Activated gamma-delta T cell treated with Interleukin-2 at 50 U/mL for 16 hours (primary cell): ENCODE results near the gene NAALADL2.
"Not testable (repeated sequence)": the region's sequence is repeated elsewhere in the genome, so short reads cannot be mapped to it uniquely, and the experiment has no call there.

Experiments used
- DNase-seq: peaks from one replicate; pipeline ENCODE4 v3.0.0-alpha.2; 2020

NAALADL2 gene

DNA sequence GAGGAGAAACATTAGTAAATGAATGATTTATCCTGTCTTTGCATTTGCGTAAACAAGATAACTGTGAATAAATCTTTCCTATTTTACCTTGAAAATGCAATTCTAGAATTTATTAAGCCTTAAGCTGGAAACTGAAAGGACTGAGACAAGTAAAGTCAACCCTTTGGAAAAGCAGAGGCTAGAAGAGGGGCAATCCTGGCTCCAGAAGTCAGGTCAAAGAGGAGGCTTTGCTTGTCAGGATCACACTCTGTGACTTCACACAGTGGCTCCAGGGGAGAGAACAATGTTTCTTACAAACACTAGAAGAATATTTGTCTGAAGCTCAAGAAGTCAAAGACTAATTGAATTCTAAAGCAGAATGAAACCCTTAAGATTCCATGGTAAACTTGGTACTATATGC is 530.4 kb downstream of the NAALADL2 start:
- DNase-seq, result no peak

DNA sequence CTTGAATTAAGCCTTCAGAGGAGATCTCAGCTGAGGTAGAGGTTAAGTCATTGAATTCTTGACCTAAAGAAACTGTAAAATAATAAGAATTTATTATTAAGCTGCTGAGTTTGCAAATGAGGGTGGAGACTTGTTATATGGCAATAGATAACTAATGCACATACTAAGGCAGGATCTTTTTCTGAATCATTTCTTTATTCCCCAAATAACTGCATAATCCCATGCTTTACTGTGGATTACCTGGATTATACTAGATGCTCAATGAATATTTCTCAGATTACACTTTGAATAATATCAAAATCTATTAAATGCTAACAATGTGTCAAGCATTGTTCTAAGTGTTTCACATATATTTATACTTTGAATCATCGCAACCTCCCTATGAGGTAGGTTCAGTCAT is 532.5 kb downstream of the NAALADL2 start:
- no peak for DNase-seq

DNA sequence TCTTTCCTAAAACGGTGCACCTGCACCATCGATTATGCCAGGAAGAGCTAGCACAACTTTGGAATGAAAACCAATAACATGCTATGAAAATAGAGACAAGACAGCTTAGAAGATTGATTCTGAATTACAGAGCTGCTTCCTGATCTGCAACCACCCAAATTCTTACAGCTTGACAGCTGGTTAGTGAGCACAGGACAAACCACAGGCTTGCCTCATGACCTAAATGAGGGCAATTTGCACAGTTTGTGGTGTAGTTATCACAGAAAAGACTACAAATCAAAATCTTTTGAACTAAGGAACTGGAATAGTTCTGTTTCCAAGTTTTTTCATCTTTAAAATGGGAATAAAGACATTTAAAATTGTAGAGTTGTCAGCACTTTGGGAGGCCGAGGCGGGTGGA is 533.5 kb downstream of the NAALADL2 start:
- no peak for DNase-seq

GRCh38 chr3:175397372-175397771 is 538.2 kb downstream of the NAALADL2 start:
- no peak for DNase-seq

GRCh38 chr3:175398676-175399075 is 539.5 kb downstream of the NAALADL2 start:
- DNase-seq, result no peak

- no peak for DNase-seq
Measured at GRCh38 chr3:175399156-175399840, 540.2 kb downstream of the NAALADL2 start.

GRCh38 chr3:175404027-175404426 is 544.9 kb downstream of the NAALADL2 start:
- no peak for DNase-seq

DNA sequence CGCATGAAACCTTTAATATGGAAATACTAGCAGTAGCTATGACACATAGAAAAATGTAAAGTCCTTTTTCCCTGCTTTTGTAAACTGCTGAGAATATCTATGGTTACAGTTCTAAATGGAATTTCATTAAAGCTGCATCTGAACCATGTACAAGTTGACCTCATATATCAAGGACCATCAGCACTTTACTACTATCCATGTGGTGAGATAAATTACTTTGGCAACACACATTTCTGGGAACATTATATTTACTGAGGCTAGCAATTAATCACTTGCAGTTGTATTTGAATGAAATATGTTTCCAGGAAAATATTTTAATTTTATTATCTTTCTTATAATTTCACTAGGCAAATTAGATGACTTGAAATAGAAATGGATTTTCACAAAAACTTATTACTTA is 545.5 kb downstream of the NAALADL2 start:
- DNase-seq, result no peak

- no peak for DNase-seq
Measured at GRCh38 chr3:175410251-175410650, 551.1 kb downstream of the NAALADL2 start.

DNA sequence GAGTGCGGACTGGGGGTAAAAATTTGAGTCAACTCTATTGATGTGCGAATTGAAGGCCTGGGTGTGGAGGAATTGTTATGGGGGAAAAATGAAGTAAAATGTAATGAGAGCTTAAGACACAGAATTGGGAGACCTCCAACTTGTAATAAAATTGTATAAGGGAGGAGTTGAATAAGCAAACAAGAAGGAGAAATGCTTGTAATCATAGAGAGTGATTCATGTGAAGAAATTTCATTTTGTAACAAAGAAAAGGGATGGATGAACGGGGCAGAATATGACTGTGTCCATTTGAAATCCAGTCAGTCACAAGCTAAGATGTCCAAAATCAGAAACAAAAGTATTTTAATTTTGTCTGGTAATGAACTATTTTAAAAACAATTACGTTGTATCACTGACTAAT is 552.3 kb downstream of the NAALADL2 start:
- DNase-seq, result no peak

GRCh38 chr3:175411946-175412345 is 552.8 kb downstream of the NAALADL2 start:
- DNase-seq, result no peak

GRCh38 chr3:175413926-175414325 is 554.8 kb downstream of the NAALADL2 start:
- DNase-seq, result no peak

- DNase-seq, result no peak
Measured at GRCh38 chr3:175416600-175416999, 557.5 kb downstream of the NAALADL2 start.

GRCh38 chr3:175417426-175417825 is 558.3 kb downstream of the NAALADL2 start:
- DNase-seq, result no peak

GRCh38 chr3:175421902-175422301 is 562.8 kb downstream of the NAALADL2 start:
- DNase-seq, result no peak

- DNase-seq, result no peak
Measured at GRCh38 chr3:175422744-175423143, 563.6 kb downstream of the NAALADL2 start.

DNA sequence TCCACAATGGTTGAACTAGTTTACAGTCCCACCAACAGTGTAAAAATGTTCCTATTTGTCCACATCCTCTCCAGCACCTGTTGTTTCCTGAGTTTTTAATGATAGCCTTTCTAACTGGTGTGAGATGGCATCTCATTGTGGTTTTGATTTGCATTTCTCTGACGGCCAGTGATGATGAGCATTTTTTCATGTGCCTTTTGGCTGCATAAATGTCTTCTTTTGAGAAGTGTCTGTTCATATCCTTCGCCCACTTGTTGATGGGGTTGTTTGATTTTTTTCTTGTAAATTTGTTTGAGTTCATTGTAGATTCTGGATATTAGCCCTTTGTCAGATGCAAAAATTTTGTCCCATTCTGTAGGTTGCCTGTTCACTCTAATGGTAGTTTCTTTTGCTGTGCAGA is 564.7 kb downstream of the NAALADL2 start:
- DNase-seq, result not testable (repeated sequence)

DNA sequence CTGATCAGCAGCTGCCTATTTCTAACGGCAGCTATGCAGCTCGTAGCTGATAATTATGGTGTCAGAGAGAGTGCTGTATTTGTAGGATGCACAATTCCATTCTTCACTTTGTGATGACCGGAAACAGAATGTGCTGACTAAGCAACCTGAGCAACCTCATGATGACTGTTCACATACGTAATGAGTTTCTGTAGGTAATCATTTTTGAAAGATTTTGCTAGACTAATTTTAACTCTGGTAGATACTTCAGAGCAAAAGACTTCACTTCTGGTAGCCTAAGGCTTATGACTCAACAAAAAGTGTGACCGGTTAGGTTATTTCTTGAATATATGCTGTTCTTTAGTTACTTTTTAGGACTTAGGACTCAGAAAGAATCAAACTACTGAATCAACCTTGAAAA is 567.7 kb downstream of the NAALADL2 start:
- no peak for DNase-seq

GRCh38 chr3:175428466-175428865 is 569.3 kb downstream of the NAALADL2 start:
- no peak for DNase-seq

DNA sequence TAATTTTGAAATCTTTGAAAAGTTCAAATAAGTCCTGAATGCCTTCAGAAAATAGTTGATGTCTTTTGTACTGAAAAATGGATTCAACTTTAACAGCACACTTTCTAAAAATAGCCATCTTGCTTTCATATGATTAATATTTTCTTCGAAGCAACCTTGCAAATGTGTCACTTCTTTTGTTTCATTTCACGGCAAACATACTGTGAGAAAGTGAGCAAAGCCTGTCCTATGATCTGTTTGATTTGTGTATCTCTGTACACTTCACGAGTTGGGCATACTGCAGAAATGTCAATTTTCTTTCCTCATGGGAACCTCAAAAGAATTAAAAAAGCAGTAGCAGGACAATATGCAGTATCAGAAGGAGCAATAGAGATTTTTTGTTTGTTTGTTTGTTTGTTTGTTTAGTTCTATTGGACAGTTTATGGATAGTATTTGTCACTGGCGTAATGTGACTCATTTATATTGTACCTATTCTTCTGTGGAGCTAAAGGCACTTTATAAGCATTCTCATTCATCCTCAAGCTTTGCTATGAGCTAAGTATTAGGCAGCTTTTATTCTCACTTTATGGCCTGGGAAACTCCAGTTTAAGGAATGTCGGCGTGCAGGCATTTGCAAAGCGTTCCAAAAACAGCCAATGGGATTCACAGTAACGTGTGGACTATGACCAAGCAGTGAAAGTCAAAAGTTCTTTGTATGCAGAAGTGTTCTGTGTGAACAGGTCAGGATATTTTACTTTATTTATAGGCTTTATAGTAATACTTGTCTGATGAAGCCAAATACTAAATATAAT is 572.0 kb downstream of the NAALADL2 start:
- DNase-seq, result no peak

DNA sequence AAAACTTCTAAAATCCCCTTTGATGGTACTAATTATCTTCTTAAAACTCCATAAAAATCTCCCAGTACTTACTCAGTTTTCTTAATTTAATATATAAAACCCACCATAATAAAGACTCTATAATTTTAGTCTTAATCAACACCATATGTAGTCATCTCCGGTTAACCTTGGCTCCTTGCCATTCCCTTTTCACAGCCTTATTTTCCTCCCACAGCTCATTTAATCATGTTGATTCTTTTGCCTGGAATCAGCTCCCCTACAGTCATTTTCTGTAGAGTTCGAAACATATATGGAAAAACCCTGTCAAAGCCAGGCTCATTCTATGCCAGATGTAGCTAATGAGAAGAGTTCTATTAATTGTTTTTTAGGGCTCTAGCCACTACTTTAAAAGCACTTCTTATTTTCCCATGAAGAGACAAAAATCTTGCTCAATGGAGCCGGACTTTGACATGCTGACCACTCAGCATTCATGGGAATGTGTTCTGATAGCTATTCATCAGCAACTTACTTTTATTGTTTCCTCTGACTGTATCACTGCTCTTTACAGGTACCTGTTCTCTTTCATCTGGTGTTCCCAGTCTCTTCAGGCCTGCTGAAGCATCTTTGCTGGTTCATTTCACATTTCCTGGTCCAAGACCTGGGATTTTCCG is 573.4 kb downstream of the NAALADL2 start:
- no peak for DNase-seq

DNA sequence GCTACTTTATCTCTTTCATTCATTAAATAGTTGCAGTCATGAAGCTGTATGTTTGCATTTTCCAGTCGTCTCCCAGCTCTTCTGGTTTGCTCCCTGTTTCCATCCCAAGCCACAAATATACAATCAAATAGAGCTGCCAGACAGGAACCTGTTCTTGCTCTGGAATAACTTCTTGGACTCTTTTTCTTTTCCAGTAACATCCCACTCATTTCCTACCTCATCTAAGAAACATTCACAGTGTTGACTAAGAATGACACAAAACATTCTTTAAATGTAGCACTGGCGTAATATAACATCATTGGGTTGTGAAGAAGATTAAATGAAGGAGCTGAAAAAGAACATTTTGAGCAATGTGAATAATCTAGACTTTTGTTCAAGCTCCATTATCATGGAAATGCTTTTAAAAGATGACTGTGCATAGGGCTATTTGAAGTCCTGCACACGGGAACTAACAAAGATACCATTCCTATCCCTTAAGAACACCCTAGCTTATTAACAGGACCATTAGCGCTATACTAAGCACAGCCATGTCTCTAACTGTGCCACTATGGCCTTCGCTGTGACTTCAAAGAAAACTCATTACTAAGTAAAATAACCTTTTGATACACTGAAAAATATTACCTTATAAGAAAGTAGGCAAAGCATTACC is 574.0 kb downstream of the NAALADL2 start:
- DNase-seq, result no peak

- DNase-seq, result no peak
Measured at GRCh38 chr3:175434561-175434960, 575.4 kb downstream of the NAALADL2 start.

DNA sequence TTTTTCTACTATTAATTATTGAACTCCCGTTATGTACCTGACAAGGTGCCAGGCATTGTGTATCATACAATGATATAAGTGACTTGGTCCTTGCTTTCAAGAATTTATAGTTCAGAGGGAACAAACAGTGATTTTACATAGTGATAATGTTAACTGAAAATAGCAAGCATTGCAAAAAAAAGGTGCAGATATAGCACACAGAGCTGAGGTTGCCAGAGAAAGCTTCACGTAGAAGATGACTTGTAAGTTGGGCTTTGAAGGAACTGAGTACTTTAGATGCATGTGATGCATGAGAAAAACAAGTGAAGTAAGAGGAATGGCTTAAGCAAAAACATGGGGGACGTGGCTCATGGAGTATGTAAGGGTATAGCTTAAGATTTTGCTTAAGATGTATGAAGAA is 584.5 kb downstream of the NAALADL2 start:
- DNase-seq, result no peak
